SK-N-SH treated with all-trans-retinoic acid at 6 μM for 48 hours (cell line): ENCODE data around the gene GTF2H2.
"Not testable (repeated sequence)": the region's sequence is repeated elsewhere in the genome, so short reads cannot be mapped to it uniquely, and the experiment has no call there.

ENCODE experiments used
- PATZ1 ChIP-seq: fragments of 250-450 bp; sonication (Bioruptor Pico); IDR thresholded peaks from 2 replicates; pipeline ENCODE4 v1.8.0; 2020; ENCODE audit warnings: mild to moderate bottlenecking, moderate library complexity, borderline replicate concordance
- RARB ChIP-seq: fragments of 250-450 bp; sonication (Bioruptor Pico); IDR thresholded peaks from 2 replicates; pipeline ENCODE4 v1.8.0; 2021; ENCODE audit warnings: mild to moderate bottlenecking, moderate library complexity
- TOX ChIP-seq: fragments of 250-450 bp; sonication (Bioruptor Pico); IDR thresholded peaks from 2 replicates; pipeline ENCODE4 v1.8.0; 2021; ENCODE audit warnings: mild to moderate bottlenecking, moderate library complexity, borderline replicate concordance
- ZFP30 ChIP-seq: fragments of 450-650 bp; formaldehyde crosslinking; IDR thresholded peaks from 2 replicates; pipeline ENCODE4 v1.5.0; 2022; ENCODE audit warnings: mild to moderate bottlenecking, moderate library complexity

GRCh38 chr5:71088754-71089153 lies 21.3 kb upstream of the GTF2H2 start:
- TF ChIP-seq ZFP30 (CRISPR knock-in tag); RARB (CRISPR knock-in tag); TOX; PATZ1 (CRISPR knock-in tag): not testable (repeated sequence)
